HG02571 (cell line): ENCODE data around the gene MREG.

Experiments used
- ATAC-seq: cut with Tn5 transposase; IDR thresholded peaks from one replicate; pipeline ENCODE4 v1.9.1; 2021; ENCODE audit warnings: mild to moderate bottlenecking, moderate library complexity; ENCODE audit not compliant: unreplicated experiment

MREG gene

DNA sequence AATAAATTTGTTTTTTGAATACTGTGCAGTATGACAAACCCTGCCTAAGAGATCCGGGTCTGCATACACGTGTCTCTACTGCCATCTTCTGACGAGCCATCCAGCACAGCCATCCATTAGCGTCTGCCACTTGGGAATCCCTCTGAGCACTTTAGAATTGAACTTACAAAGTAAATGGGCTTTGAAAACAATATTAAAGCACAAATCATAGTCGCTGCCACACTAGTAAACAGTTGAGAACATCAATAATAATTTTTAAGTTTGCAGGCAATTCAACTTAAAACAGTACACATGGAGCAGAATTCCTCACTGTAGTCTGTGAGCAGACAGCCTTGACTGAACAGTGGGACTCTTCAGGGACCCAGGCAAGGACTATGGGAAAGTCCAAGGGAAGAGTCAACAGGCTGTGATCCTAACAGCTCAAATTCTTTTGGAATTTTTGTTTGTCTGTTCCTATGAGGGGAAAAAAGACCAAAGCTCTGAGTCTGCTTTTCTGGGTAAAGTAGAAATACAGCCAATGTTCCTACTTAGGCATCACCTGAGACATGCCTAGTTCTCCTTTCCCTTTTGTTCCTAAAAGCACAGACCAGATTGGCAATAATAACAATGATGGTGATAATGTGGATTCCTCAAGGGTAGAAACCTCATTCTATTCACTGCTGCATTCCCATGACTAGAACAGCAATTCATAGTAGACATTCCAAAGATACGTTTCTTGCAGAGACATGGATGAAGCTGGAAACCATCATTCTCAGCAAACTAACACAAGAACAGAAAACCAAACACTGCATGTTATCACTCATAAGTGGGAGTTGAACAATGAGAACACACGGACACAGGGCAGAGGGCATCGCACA lies 92.9 kb downstream of the MREG start:
- ATAC-seq, result peak; percentile 60

DNA sequence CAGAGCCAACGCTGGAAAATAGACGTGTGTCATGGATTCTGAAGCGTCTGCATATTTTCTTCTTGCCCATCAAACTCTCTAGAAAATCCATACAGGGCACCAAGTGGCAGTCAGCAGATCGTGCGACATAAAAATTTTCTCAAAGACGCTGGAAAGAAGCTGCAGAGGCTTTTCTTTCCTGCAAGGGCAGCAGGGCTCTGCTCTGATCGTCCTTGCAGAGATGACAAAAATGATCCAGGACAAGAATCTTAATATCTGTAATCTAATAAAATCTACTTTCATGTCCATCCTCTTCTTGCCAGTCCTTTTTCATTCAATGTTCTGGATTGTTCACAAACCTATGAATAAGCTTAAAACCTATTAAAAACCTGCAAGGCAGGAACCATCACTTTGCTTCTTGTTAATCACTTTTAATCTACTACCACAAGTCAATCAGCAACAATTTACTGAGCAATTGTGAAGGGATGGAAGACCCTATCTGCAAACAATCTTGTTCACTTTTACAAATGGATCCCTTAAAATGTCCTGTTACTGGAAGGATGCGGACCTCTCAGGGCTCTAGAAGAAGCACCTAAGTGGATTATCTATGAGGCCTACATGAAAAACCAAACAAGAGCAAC lies 93.6 kb downstream of the MREG start:
- no peak for ATAC-seq

DNA sequence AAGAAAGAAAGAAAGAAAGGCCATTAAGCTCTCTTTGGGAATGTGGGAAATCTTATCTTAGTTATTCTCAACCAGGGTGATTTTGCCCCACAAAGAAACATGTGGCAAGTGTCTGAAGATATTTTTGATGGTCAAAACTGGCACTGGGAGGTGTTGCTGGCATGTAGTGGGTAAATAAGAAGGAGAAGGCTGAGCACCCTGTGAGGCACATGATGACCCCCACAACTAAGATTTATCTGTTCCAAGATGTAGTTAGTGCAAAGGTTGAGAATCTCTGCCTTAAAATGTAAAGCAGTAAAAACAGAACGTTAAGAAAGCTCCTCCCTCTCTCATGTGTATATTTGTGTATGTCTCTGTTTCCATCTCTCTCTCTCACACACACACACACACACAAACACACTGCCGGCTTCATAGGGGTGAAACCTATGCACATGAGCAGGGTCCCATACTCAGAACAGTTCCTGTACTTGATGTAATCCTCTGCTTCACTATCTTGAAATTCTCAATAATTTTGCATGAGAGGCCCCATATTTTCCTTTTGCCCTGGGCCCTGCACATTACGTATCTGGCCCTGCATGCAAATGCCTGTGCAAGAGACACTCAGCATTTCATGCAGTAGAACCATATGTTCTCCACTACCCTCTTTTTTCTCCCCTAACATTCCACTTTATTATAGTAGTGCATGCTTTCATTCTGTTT lies 94.3 kb downstream of the MREG start:
- no peak for ATAC-seq

DNA sequence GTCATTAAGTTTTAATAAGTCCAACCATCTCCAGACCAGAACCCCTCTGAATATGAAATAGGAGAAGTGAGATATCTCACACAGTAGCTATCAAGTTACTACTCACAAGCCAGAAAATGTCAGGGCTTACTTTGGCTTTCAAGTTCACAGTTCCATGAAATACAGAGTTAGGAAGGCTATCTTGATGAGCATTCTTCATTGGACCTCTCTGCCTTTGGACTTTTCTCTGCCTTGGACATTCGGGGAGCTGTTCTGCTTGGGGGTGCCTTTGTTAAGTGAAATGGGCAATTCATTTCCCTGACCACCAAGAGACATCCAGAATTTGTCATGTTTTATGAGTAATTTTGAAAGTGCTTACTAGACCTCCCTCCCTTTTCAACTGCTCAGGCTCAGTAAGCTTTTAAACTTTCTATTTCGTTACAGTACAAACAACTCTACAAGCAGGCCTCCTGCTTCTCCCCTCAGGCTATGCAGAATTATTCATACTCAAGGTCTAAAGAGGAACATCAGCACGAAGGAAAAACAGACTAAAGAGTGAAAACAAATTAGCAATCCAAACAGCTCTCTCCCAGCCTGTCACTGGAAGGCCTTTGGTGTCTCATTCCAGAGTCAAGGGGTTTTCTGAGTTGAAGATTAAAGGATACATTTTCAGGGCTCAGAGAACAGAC lies 95.3 kb downstream of the MREG start:
- peak; percentile 79 for ATAC-seq

DNA sequence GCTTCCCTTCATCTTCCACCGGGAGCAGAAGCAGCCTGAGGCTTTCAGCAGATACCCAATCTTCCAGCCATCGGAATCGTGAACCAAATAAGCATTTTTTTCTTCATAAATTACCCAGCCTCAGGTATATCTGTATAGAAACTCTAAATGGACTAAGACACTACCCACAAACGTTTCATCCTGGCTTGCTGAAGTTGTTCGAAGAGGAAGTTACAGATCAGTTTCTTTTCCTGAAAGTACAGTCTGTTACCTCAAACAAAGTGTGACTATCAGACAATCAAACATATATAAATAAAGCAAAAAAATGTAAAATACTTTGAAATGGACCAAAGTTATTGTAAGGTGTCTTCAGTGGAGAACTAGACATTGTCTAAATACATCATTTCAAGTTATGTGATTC lies 97.9 kb downstream of the MREG start:
- ATAC-seq, result no peak

DNA sequence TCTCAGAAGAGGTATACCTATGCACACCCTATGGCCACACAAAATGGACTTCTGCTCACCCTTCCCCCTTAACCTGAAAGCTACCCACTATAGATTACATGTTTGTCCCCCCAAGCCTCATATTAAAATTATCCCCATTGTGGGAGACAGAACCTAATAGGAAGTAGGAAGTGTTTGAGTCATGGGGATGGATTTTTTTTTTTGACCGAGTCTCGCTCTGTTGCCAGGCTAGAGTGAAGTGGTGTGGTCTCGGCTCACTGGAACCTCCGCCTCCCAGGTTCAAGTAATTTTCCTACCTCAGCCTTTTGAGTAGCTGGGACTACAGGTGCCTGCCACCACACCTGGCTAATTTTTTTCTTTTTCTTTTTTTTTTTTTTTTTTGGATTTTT lies 98.6 kb downstream of the MREG start:
- ATAC-seq, result no peak

DNA sequence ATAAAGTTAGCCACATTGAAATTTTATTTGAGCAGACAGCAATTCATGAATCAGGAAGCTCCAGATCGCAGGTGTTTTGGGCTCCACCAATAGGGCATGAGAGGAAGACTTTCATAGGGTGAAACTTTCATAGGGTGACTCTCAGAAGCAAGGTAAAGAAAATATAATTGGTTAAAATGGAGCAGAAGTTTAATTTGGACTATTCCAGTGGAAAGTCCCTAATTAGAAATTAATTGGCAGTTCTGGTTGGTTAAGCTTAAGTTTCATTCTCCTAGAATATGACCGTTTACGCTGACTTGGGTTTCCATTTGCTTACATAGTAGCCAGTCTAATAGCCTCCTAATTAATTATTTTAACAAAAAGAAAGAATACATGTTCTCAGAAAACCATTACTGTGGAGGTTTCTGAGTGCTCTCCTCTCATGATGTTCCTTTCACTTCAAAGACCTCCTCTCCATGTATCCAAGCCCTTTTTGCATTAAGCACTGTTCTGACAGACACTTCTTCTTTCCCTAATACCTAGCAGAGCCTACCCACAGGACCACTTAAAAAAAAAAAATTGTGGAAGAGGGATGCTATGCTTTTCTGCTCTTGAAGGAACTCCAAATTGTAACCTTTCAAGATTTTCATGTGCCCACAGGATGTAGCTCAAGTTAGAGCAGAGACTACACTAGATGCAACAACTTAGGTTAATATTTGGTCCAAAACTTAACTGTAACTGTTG lies 99.1 kb downstream of the MREG start:
- ATAC-seq, result no peak

DNA sequence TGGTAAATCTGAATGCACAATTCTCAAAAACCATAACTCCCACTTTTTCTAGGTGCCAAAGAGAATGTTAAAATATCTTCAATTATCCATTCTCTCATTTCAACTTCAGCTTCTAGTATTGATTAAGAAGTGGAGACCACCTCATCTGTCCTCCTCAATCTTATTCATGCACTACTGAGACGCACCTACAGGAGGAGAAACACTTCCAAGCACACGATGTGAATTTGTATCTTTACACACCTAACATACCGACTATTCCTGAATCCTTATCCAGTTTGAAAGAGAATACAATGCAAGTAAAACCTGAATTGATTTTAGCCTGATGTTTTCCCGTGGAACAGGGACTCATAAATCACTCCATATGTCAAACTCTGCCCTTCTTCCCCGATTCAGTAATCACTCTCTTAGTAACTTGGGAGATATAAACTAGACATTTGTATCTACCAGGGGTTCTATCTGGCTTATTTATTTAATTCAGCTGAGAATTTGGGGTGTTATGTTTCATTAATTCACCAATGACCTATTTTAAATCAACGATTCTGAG lies 101.0 kb downstream of the MREG start:
- ATAC-seq, result no peak

DNA sequence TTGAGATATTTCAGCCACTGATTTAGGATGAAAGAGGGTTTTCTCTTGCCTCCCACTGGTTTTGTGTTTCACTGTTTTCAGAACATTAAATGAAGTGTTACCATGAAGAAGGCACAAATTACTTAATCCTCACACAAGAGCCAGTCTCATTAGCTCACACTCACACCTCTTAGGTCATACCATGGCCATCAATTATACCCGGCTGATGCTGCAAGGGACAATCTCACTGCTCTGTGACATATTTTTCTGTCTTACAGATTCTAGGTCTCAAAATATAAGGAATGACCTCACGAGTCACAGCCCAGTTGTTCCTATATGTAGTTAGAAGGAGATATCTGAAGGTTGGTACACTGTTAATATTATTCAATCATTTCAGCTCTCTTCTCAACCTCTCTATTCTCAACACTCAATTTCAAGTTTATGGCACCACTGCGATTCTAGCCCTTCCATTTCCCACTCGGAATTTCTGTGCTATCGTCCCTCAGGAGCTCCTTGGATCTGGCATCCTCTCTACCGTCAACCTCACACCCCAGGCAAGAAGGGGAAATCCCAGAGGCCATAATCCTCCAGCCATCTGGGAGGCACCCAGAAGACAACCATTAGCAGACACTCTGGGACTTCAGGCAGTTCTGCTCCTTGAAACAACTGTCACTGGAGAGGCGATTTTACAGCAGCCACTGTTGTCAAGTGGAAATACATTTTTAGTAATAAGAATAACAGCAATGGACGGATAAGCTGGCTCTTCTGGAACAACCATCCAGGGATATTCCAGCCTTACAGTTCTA lies 101.9 kb downstream of the MREG start:
- ATAC-seq, result no peak

DNA sequence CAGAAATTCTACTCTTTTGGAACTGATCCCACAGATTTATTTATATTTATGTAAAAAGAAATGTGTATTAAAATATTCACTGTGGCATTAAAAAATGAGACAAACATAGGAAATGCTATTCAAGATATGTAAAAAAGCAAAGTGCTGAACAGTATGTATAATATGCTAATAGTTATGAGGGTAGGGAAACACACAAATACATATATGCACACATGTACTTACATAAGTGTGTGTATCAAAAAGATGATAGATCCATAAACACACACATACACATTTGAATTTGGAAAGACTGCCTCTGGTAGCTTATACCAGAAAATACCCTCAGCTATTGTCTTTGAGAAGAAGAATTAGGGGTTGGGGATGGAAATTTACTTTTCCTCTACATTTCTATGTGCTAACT lies 103.2 kb downstream of the MREG start:
- no peak for ATAC-seq

DNA sequence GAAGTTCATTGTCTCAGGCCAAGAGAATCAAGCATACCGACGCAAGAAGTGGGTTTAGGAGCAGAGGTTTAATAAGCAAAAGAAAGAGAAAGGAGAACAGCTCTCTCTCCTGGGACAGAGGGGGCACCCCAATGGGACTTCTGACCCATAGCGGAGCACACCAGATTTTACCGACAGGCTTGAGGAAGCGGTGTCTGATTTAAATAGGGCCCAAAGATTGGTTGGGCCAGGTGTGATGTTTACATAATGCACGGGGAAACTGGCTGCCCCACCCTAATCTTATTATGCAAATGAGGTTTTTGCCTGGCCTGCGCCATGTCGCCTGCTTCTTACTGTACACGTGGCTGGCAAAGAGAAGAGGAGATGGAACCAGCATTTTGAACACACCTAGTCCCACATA lies 106.2 kb downstream of the MREG start:
- no peak for ATAC-seq

DNA sequence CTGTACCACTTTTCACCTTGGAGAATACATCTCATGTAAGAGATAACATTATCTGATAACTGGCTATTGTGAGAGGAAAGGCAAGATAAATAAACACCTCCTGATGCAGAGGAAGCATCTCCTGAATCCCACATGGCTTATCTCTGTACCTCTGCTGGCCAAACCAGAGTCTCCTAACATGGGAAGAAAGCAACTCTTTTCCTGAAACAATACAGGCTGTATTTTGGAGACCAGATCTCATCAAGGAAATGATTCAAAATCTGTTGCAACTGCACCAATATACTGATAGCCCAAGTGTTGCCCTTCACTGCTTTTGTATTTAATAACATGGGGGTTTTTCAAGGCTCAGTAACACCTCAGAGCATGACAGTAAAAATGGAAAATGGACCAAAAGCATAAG lies 106.9 kb downstream of the MREG start:
- no peak for ATAC-seq

DNA sequence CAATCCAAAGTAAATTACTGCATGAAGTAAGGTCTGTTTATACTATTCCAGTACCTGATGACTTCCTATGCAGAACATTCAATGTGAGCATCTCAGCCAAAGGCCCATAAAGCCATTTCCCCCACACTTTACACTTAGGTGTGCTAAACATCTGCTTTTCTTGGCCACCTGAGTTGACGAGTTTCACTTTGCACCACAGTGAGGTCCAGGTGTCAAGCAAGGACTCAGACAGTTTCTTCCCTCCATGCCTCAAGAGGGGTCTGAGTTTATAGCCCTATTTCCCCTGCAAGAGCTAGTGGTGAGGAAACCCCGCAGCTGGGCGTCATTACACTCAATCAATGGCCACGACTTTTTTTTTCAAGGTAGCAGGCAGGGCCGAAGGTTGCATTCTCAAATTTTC lies 107.7 kb downstream of the MREG start:
- no peak for ATAC-seq

DNA sequence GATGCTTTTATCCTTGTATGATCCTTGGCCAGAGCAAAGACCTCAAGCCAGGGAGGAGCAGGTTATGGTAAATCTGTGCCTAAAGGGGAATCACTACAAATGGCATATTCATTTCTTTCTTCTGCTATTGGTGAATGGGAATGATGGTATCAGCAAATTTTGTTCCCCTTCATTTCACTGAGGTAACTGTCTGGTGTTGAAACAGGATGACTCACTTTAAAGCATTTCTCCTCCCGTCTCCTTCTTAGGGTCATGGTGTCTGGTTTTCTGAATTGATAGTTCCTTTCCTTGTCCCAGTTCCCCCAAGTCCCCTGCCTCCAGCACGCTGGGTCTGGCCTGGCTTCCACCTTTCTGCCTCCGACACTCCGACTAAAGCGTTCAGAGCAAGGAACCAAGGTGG lies 109.2 kb downstream of the MREG start:
- ATAC-seq, result no peak

DNA sequence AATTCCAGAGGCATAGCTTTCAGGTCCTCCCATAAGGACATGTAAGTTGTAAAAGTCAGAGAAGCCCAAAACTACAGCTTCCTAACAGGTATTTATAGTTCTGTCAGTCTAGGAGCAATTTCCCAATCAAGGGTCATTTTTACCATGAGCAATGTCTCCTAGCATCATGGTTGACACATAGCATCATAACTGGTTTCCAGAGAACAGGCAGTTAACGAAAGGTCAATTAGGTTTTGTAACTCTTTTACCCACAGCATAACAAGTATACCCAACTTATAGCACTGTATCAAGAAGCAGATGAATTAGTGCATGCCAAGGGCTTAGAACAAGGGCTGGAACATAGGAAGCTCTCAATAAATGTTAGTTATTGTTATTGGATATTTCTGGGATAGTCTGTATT lies 110.1 kb downstream of the MREG start:
- no peak for ATAC-seq

DNA sequence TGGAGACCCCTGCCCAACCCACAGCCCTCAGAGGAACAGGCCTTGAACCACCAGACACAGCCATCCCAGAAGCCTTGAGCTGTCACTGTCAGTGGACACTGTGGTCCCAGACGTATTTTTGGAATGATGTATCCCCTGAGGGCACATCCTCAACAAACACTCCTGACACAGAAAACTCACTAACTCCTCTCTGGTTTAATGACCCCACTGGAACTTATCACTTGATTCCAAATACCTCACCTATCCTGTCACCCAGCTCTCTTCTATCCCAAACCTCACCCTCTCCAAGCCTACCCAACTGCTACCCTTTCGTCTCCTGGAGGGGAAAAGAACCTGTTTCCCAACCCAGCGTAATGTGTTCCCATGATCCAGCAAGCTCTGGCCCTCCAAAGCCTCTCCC lies 111.6 kb downstream of the MREG start:
- no peak for ATAC-seq

DNA sequence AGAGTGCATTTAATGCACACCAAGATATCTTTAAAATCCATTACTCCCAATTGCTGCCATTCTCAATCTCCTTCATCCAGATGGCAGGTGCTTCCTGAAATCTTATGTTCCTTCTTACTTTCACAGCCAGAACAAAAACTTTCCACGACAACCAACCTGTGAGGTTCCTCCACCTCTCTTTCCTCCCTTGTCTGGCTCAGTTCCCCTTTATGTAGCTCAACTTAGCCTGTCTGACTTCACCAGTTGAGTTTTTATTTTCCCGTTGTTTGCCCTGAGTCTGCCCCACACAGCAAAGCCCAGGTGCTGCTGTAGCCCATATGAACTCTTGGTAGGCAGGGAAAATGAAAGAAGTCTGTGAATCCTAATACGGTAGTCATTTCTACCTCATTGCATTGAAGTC lies 112.5 kb downstream of the MREG start:
- ATAC-seq, result peak; percentile 84

DNA sequence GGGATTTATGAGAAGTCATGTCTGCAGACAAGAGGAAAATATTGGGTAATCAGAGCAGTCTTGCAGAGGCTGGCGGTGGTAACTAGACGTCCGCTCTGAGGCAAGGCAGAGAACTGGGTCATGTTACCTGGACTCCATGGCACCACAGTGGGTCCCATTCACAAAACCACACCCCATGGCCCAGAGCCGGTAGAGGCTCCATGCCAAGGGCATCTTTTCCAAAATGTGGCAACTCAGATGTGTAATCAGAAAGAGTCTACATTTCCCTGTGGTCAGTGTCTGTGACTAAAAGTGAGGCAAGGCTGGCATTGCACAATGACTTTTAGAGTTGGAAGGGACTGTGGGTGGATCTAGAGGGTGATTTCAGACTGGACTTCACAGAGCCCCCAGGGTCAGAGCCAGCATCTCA lies 113.1 kb downstream of the MREG start:
- no peak for ATAC-seq

DNA sequence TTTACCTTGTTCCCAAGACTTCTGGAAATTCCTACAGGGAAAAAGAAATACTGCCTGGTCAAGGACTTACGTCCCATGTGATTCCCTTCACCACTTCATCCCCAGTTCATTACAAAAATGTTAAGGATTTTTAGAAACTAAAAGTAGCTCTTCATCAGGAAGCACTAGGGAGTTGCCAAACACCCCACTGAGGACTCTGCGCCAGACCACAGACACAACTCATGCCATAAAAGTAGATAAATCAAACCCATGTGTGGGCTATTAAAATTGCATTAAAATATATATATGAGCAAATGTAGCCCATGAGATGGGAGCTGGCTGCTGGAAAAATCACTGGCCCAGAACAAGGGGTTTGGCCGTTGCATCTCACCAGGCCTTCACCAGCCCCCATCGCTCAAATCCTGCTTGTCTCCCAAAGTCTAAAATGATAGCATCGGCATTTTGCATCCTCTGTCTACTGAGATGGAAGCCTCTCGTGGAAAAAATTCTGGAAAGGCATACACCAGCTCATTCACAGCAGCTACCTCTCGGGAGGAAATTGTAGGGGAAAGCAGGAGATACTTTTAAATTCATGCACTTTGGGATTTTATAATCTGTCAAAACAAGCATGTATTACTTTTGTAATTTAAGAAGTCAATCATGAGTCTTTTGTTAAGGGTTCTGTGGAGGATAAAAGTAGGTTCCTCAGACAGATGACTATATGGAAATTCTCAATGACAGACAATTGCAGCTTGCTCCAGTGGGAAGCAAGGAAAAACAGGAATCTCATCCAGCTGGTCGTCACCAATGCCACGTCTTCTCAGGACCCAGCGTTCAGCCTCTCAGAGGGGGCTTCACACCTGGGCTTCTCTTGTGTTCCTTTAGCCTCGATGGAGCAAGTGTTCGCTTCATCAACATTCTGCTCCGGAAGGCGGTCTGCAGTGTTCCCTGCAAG lies 113.9 kb downstream of the MREG start:
- ATAC-seq, result no peak
